Measurements from ENCODE around the gene OR2K2.
"Not testable (repeated sequence)": the region's sequence is repeated elsewhere in the genome, so short reads cannot be mapped to it uniquely, and the experiment has no call there.

GRCh38 chr9:111304000-111304399, 26.0 kb downstream of the OR2K2 start:
- not testable (repeated sequence) for TF ChIP-seq TCF7 (IDR thresholded peaks at IDR 0.05; ENCODE audit: borderline replicate concordance); JUND (IDR thresholded peaks at IDR 0.05; ENCODE audit: low read depth, low read length); MAX (IDR thresholded peaks at IDR 0.05; ENCODE audit: low read depth, low read length); USF2 (IDR thresholded peaks at IDR 0.05; ENCODE audit: borderline replicate concordance, low read depth, low read length); ZNF24 (IDR thresholded peaks at IDR 0.05); RAD21 (IDR thresholded peaks at IDR 0.05; ENCODE audit: insufficient read depth, low read depth, low read length); PAX8 (IDR thresholded peaks at IDR 0.05); EP300 (IDR thresholded peaks at IDR 0.05; ENCODE audit: borderline replicate concordance in 1 of 2, control insufficient read depth in 1 of 2, low read depth in 2 of 2, low read length in 2 of 2); KDM1A (IDR thresholded peaks at IDR 0.05; ENCODE audit: borderline replicate concordance); RFX5 (IDR thresholded peaks at IDR 0.05; ENCODE audit: low read depth, low read length); CTCF (IDR thresholded peaks at IDR 0.05 in 2 of 3, conservative IDR thresholded peaks at IDR 0.05 in 1 of 3; ENCODE audit: control insufficient read depth in 2 of 3, extremely low read depth in 1 of 3, insufficient read depth in 1 of 3, low read depth in 3 of 3, low read length in 3 of 3); HDAC2 (IDR thresholded peaks at IDR 0.05); CBX3 (IDR thresholded peaks at IDR 0.05; ENCODE audit: borderline replicate concordance, low read depth); POLR2A (IDR thresholded peaks at IDR 0.05; ENCODE audit: low read depth, low read length)
